H9 (cell line): ENCODE results near the gene SPTA1. TPM values are rescaled to one million over a fixed set of nuclear protein-coding genes. Genes with fewer than 3 reads are reported as not detected.

Source experiments
- DNase-seq: peaks from one replicate; pipeline ENCODE4 v3.0.0-alpha.2; 2017
- H2AFZ ChIP-seq: one replicate; pipeline ENCODE4 v1.6.1; 2013; ENCODE audit warnings: mild to moderate bottlenecking, low read length, control low read depth, moderate library complexity
- H2AK5ac ChIP-seq: 2 replicates; pipeline ENCODE4 v1.6.1; 2013; ENCODE audit warnings: low read length, control low read depth, mixed read lengths; ENCODE audit not compliant: insufficient read length
- H2BK120ac ChIP-seq: one replicate; pipeline ENCODE4 v1.6.1; 2013; ENCODE audit warnings: low read depth, mild to moderate bottlenecking, low read length, control low read depth, inconsistent platforms; ENCODE audit not compliant: poor library complexity, severe bottlenecking
- H2BK12ac ChIP-seq: 2 replicates; pipeline ENCODE4 v1.6.1; 2013; ENCODE audit warnings: low read length, control low read depth, mixed read lengths, low read depth; ENCODE audit not compliant: insufficient read length
- H2BK15ac ChIP-seq: 2 replicates; pipeline ENCODE4 v1.6.1; 2013; ENCODE audit warnings: low read depth, low read length, control low read depth
- H2BK20ac ChIP-seq: one replicate; pipeline ENCODE4 v1.6.1; 2013; ENCODE audit warnings: low read depth, mild to moderate bottlenecking, low read length, control low read depth, inconsistent platforms; ENCODE audit not compliant: poor library complexity, severe bottlenecking
- H2BK5ac ChIP-seq: 2 replicates; pipeline ENCODE4 v1.6.1; 2013; ENCODE audit warnings: low read length, control low read depth, mixed read lengths; ENCODE audit not compliant: insufficient read length
- H3K14ac ChIP-seq: 2 replicates; pipeline ENCODE4 v1.6.1; 2013; ENCODE audit warnings: low read length, control low read depth; ENCODE audit not compliant: insufficient read depth
- H3K18ac ChIP-seq: 2 replicates; pipeline ENCODE4 v1.6.1; 2013; ENCODE audit warnings: low read depth, mild to moderate bottlenecking, mixed read lengths, low read length, control low read depth; ENCODE audit not compliant: insufficient read length
- H3K23ac ChIP-seq: 2 replicates; pipeline ENCODE4 v1.6.1; 2013; ENCODE audit warnings: low read length, control low read depth, mixed read lengths, low read depth; ENCODE audit not compliant: insufficient read length
- H3K23me2 ChIP-seq: 2 replicates; pipeline ENCODE4 v1.6.1; 2013; ENCODE audit warnings: low read depth, mild to moderate bottlenecking, mixed read lengths, low read length, control low read depth; ENCODE audit not compliant: insufficient read length, poor library complexity, severe bottlenecking
- H3K27ac ChIP-seq: 2 replicates; pipeline ENCODE4 v1.5.1; 2013; ENCODE audit warnings: low read length, control low read depth, mixed read lengths, low read depth; ENCODE audit not compliant: insufficient read length
- H3K27me3 ChIP-seq: 2 replicates; pipeline ENCODE4 v1.6.1; 2013; ENCODE audit warnings: low read length, control low read depth, inconsistent platforms; ENCODE audit not compliant: insufficient read depth
- H3K4ac ChIP-seq: 2 replicates; pipeline ENCODE4 v1.6.1; 2013; ENCODE audit warnings: low read depth, mild to moderate bottlenecking, control low read depth, inconsistent platforms, low read length, moderate library complexity
- H3K4me1 ChIP-seq: 2 replicates; pipeline ENCODE4 v1.6.1; 2013; ENCODE audit warnings: low read length, control low read depth, inconsistent platforms; ENCODE audit not compliant: insufficient read depth
- H3K4me2 ChIP-seq: 2 replicates; pipeline ENCODE4 v1.6.1; 2013; ENCODE audit warnings: low read length, control low read depth, mixed read lengths; ENCODE audit not compliant: insufficient read length, insufficient read depth
- H3K56ac ChIP-seq: 2 replicates; pipeline ENCODE4 v1.6.1; 2013; ENCODE audit warnings: low read depth, mild to moderate bottlenecking, mixed read lengths, low read length, control low read depth; ENCODE audit not compliant: insufficient read length
- H3K79me1 ChIP-seq: 2 replicates; pipeline ENCODE4 v1.6.1; 2013; ENCODE audit warnings: low read depth, mild to moderate bottlenecking, moderate library complexity, low read length, control low read depth, inconsistent platforms; ENCODE audit not compliant: insufficient read depth, poor library complexity, severe bottlenecking
- H3K79me2 ChIP-seq: 2 replicates; pipeline ENCODE4 v1.6.1; 2013; ENCODE audit warnings: low read length, control low read depth, inconsistent platforms; ENCODE audit not compliant: insufficient read depth
- H3K9ac ChIP-seq: 2 replicates; pipeline ENCODE4 v1.6.1; 2013; ENCODE audit warnings: low read length, control low read depth, mixed read lengths; ENCODE audit not compliant: insufficient read length; ENCODE audit errors: extremely low read depth
- H3K9me3 ChIP-seq: one replicate; pipeline ENCODE4 v1.6.1; 2013; ENCODE audit warnings: low read depth, low read length, inconsistent platforms; ENCODE audit not compliant: control insufficient read depth
- H3T11ph ChIP-seq: one replicate; pipeline ENCODE4 v1.6.1; 2013; ENCODE audit warnings: mild to moderate bottlenecking, low read length, control low read depth, inconsistent platforms
- H4K20me1 ChIP-seq: one replicate; pipeline ENCODE4 v1.6.1; 2013; ENCODE audit not compliant: control insufficient read depth, insufficient read length, insufficient read depth
- H4K5ac ChIP-seq: 2 replicates; pipeline ENCODE4 v1.6.1; 2013; ENCODE audit warnings: low read depth, mild to moderate bottlenecking, mixed read lengths, low read length, control low read depth; ENCODE audit not compliant: insufficient read length
- H4K8ac ChIP-seq: replicated peaks from 2 replicates; pipeline ENCODE4 v1.6.1; 2013; ENCODE audit warnings: low read length, control low read depth, mixed read lengths, low read depth; ENCODE audit not compliant: insufficient read length
- H4K91ac ChIP-seq: 2 replicates; pipeline ENCODE4 v1.6.1; 2013; ENCODE audit warnings: low read depth, mild to moderate bottlenecking, moderate library complexity, mixed read lengths, low read length, control low read depth; ENCODE audit not compliant: insufficient read length
- H3K27ac Mint-ChIP-seq, 3 experiments: 2 replicates in 2 of 3; 3 replicates in 1 of 3; pipeline ENCODE4 v1.8.0; 2020 to 2021; ENCODE audit warnings: mixed read lengths in 3 of 3, mild to moderate bottlenecking in 1 of 3, moderate library complexity in 1 of 3
- H3K27me3 Mint-ChIP-seq: 2 replicates; pipeline ENCODE4 v1.8.0; 2021; ENCODE audit warnings: low read depth, mild to moderate bottlenecking, moderate library complexity, mixed read lengths
- H3K36me3 Mint-ChIP-seq, 3 experiments: 2 replicates in 2 of 3; 3 replicates in 1 of 3; pipeline ENCODE4 v1.8.0; 2020 to 2021; ENCODE audit warnings: low read depth in 3 of 3, mixed read lengths in 3 of 3; ENCODE audit not compliant: insufficient read depth in 1 of 3
- H3K4me1 Mint-ChIP-seq, 2 experiments: 2 replicates each; pipeline ENCODE4 v1.8.0; 2020; ENCODE audit warnings: mixed read lengths in 2 of 2
- H3K4me3 Mint-ChIP-seq, 2 experiments: 2 replicates in 1 of 2; 3 replicates in 1 of 2; pipeline ENCODE4 v1.8.0; 2020 to 2021; ENCODE audit warnings: mild to moderate bottlenecking in 2 of 2, mixed read lengths in 2 of 2, moderate library complexity in 1 of 2
- H3K9me3 Mint-ChIP-seq, 2 experiments: 2 replicates in 1 of 2; 3 replicates in 1 of 2; pipeline ENCODE4 v1.8.0; 2020; ENCODE audit warnings: mild to moderate bottlenecking in 2 of 2, mixed read lengths in 2 of 2, moderate library complexity in 1 of 2
- CTCF ChIP-seq: fragments of 200-600 bp; sonication (generic); conservative IDR thresholded peaks from 3 replicates; pipeline ENCODE4 v1.8.0; 2021; ENCODE audit warnings: antibody characterized with exemption, mild to moderate bottlenecking
- WGBS: extraction: QIAGEN DNeasy Blood & Tissue Kit; methylation state at CpG from one replicate; pipeline ENCODE4 v1.1.7; 2013; ENCODE audit warnings: missing lambda C conversion rate, low lambda C conversion rate, mixed read lengths; ENCODE audit not compliant: insufficient read length; ENCODE audit errors: extremely low coverage; 5-methylcytosine and 5-hydroxymethylcytosine counted together
- total RNA-seq: library from RNA; stranded (reverse); gene quantifications from 2 replicates; pipeline ENCODE4 v1.2.1, GENCODE V29; 2021

SPTA1 gene
- total RNA-seq, 1 experiment from 2014 or later = not detected

DNA sequence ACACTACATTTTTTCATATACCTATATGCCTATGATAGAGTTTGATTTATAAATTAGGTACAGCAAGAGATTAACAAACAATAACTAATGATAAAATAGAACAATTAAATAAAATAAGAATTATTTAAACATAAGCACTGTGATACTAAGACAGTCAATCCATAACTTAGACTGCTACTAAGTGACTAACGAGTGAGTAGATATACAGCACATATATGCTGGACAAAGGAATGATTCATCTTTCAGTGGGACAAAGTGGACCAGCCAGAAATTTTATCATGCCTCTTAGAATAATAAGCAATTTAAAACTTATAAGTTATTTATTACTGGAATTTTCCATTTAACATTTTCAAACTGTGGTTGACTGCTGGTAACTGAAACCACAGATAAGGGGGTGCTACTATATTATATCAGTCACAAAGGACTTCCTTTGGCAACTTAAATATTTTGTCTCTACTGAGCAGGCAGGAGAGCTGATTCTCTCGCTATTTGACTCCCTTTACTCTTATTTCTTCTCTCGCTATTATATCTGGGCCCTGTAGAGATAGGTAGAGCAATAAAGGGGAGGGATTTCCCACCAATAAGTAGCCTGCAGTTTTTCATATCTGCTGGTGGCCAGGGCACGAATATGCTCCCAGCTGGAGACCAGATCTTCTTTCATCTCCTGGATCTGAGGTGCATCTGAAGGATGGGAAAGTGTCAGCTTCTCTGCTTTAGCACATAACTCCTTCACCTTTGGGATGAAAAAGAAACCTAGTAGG lies 10.8 kb downstream of the SPTA1 start:
- no peak overlapping the region for H3K4ac ChIP-seq
- no peak overlapping the region for H2BK120ac ChIP-seq
- H2BK12ac ChIP-seq = no peak overlapping the region
- Mint-ChIP-seq H3K27ac (no peak overlapping the region), H3K4me3 (no peak overlapping the region), H3K36me3 (no peaks in the 10 kb centered on the region), H3K27me3 (peaks cover 1% of the 10 kb centered on the region), H3K9me3 (no peaks in the 10 kb centered on the region; a peak in 1 of 5 replicates), H3K4me1 (no peaks in the 10 kb centered on the region)
- no peaks in the 10 kb centered on the region for H3K23me2 ChIP-seq
- H2BK20ac ChIP-seq = no peak overlapping the region
- H2AFZ ChIP-seq = no peak overlapping the region
- H2BK15ac ChIP-seq = no peak overlapping the region
- no peak overlapping the region for H4K8ac ChIP-seq
- H3K4me2 ChIP-seq = no peak overlapping the region
- no peak overlapping the region for H3T11ph ChIP-seq
- no peak overlapping the region for H2AK5ac ChIP-seq
- H2BK5ac ChIP-seq = no peak overlapping the region
- no peaks in the 10 kb centered on the region for H3K9me3 ChIP-seq
- H4K91ac ChIP-seq = no peak overlapping the region
- no peaks in the 10 kb centered on the region for H3K4me1 ChIP-seq
- no peak overlapping the region for H3K56ac ChIP-seq
- H3K79me1 ChIP-seq = no peaks in the 10 kb centered on the region
- H4K5ac ChIP-seq = no peak overlapping the region
- DNase-seq = no peak
- H4K20me1 ChIP-seq = no peaks in the 10 kb centered on the region
- no peak overlapping the region for H3K14ac ChIP-seq
- TF ChIP-seq CTCF = no peak
- no peak overlapping the region for H3K23ac ChIP-seq
- no peak overlapping the region for H3K9ac ChIP-seq
- no peak overlapping the region for H3K18ac ChIP-seq
- no peaks in the 10 kb centered on the region for H3K27me3 ChIP-seq
- no CpG with 5 or more reads among the region's 4 CpGs for WGBS
- H3K79me2 ChIP-seq = no peaks in the 10 kb centered on the region
- H3K27ac ChIP-seq = no peak overlapping the region
